ENCODE data around the gene ARID2. TPM values are rescaled to one million over a fixed set of nuclear protein-coding genes. Genes with fewer than 3 reads are reported as not detected.

ARID2 gene
- total RNA-seq, 2 donors from 2014 or later: 26.8 to 29.1 TPM

GRCh38 chr12:45775964-45776363, 46.5 kb downstream of the ARID2 start:
- intact Hi-C loops (cut with DNase I): no loop called here
- TF ChIP-seq CTCF (IDR thresholded peaks at IDR 0.05): no peak
- DNase-seq: no peak
- H3K9ac ChIP-seq (ENCODE audit: low read depth in 2 of 2, low read length in 2 of 2): no peak overlapping the region
- H3K36me3 ChIP-seq: no peaks in the 10 kb centered on the region
- H3K4me1 ChIP-seq: no peaks in the 10 kb centered on the region
- no peaks in the 10 kb centered on the region for H3K27me3 ChIP-seq
- no peak overlapping the region for H3K27ac ChIP-seq
- no peak overlapping the region for H3K4me3 ChIP-seq
- no peaks in the 10 kb centered on the region for H3K9me3 ChIP-seq

GRCh38 chr12:45779936-45780335, 50.4 kb downstream of the ARID2 start:
- TF ChIP-seq CTCF (IDR thresholded peaks at IDR 0.05): no peak
- intact Hi-C loops (cut with DNase I): no loop called here
- no peak overlapping the region for H3K9ac ChIP-seq (ENCODE audit: low read depth in 2 of 2, low read length in 2 of 2)
- no peak overlapping the region for H3K27ac ChIP-seq
- no peak for DNase-seq
- no peak overlapping the region for H3K4me3 ChIP-seq
- no peaks in the 10 kb centered on the region for H3K4me1 ChIP-seq
- no peaks in the 10 kb centered on the region for H3K36me3 ChIP-seq
- no peaks in the 10 kb centered on the region for H3K9me3 ChIP-seq
- no peaks in the 10 kb centered on the region for H3K27me3 ChIP-seq

- intact Hi-C loops (cut with DNase I): no loop called here
- no peaks in the 10 kb centered on the region for H3K36me3 ChIP-seq
- TF ChIP-seq CTCF (IDR thresholded peaks at IDR 0.05): no peak
These were observed 51.6 kb downstream of the ARID2 start for GRCh38 chr12:45781080-45781479.

GRCh38 chr12:45785315-45785714, 55.8 kb downstream of the ARID2 start:
- intact Hi-C loops (cut with DNase I): no loop called here
- H3K36me3 ChIP-seq: no peaks in the 10 kb centered on the region
- no peaks in the 10 kb centered on the region for H3K4me1 ChIP-seq
- no peak overlapping the region for H3K27ac ChIP-seq
- no peak overlapping the region for H3K9ac ChIP-seq (ENCODE audit: low read depth in 2 of 2, low read length in 2 of 2)
- no peaks in the 10 kb centered on the region for H3K27me3 ChIP-seq
- TF ChIP-seq CTCF (IDR thresholded peaks at IDR 0.05): no peak
- DNase-seq: no peak
- no peaks in the 10 kb centered on the region for H3K9me3 ChIP-seq
- no peak overlapping the region for H3K4me3 ChIP-seq

More at GRCh38 chr12:45781080-45781479, 51.6 kb downstream of the ARID2 start:
- no peaks in the 10 kb centered on the region for H3K4me1 ChIP-seq
- no peak overlapping the region for H3K9ac ChIP-seq (ENCODE audit: low read depth in 2 of 2, low read length in 2 of 2)
- no peak for DNase-seq
- H3K27me3 ChIP-seq: no peaks in the 10 kb centered on the region
- H3K27ac ChIP-seq: no peak overlapping the region
- no peaks in the 10 kb centered on the region for H3K9me3 ChIP-seq
- no peak overlapping the region for H3K4me3 ChIP-seq

- intact Hi-C loops (cut with DNase I): no loop called here
- H3K27me3 ChIP-seq: no peaks in the 10 kb centered on the region
These were observed 59.5 kb downstream of the ARID2 start for GRCh38 chr12:45789025-45789424.

More at GRCh38 chr12:45789025-45789424, 59.5 kb downstream of the ARID2 start:
- Histone ChIP-seq H3K9ac (ENCODE audit: low read depth in 2 of 2, low read length in 2 of 2) (no peak overlapping the region), H3K27ac (no peak overlapping the region), H3K4me3 (no peak overlapping the region), H3K36me3 (no peaks in the 10 kb centered on the region), H3K4me1 (no peaks in the 10 kb centered on the region), H3K9me3 (no peaks in the 10 kb centered on the region)
- TF ChIP-seq CTCF (IDR thresholded peaks at IDR 0.05): no peak
- DNase-seq: no peak

Measured in colonic mucosa (tissue), 4 donors.